OCI-LY7 (cell line): Measurements from ENCODE around the gene TESMIN.

Experiments used
- CTCF ChIP-seq: fragments of 200-600 bp; sonication (generic); conservative IDR thresholded peaks from 2 replicates; pipeline ENCODE4 v1.5.1; 2014; ENCODE audit warnings: mild to moderate bottlenecking, antibody characterized with exemption, low read length, moderate library complexity, mixed read lengths
- EZH2phosphoT487 ChIP-seq: fragments of 200-600 bp; sonication (generic); IDR thresholded peaks from 2 replicates; pipeline ENCODE4 v1.6.1; 2018; ENCODE audit warnings: low read depth, borderline replicate concordance, mild to moderate bottlenecking, mixed run types, antibody characterized with exemption, low read length, moderate library complexity, mixed read lengths

DNA sequence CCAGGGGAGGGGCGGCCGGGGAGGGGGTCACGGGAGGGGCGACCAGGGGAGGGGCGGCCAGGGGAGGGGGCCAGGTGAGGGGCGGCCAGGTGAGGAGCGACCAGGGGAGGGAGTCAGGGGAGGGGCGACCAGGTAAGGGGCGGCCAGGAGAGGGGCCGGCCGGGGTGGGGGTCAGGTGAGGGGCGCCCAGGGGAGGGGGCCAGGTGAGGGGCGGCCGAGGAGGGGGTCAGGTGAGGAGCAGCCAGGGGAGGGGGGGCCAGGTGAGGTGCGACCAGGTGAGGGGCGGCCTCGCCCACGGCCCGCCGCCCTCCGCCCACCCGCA, 355 bp downstream of the TESMIN start:
- no peak for TF ChIP-seq CTCF
- no peak for TF ChIP-seq EZH2phosphoT487
